Upper lobe of right lung (tissue), 1 donor: ENCODE results near the gene ZC3H8. TPM values are rescaled to one million over a fixed set of nuclear protein-coding genes. Genes with fewer than 3 reads are reported as not detected.

Source experiments
- ATAC-seq: fragments of 200-7000 bp; cut with Tn5 transposase; one replicate; pipeline ENCODE4 v1.9.1; 2020; ENCODE audit warnings: mild to moderate bottlenecking, moderate library complexity
- DNase-seq: peaks from one replicate; pipeline ENCODE4 v3.0.0-alpha.2; 2020
- H3K27ac ChIP-seq: fragments of 200-600 bp; one replicate; pipeline ENCODE4 v1.8.0; 2022
- H3K27me3 ChIP-seq: fragments of 200-600 bp; one replicate; pipeline ENCODE4 v1.8.0; 2022; ENCODE audit warnings: mild to moderate bottlenecking
- H3K36me3 ChIP-seq: fragments of 200-600 bp; one replicate; pipeline ENCODE4 v1.8.0; 2022
- H3K4me1 ChIP-seq: fragments of 200-600 bp; one replicate; pipeline ENCODE4 v1.8.0; 2022
- H3K4me3 ChIP-seq: fragments of 200-600 bp; one replicate; pipeline ENCODE4 v1.8.0; 2022; ENCODE audit warnings: mild to moderate bottlenecking
- H3K9me3 ChIP-seq: fragments of 200-600 bp; one replicate; pipeline ENCODE4 v1.8.0; 2022
- CTCF ChIP-seq: fragments of 200-600 bp; IDR thresholded peaks from one replicate; pipeline ENCODE4 v1.8.0; 2022; ENCODE audit warnings: antibody characterized with exemption
- intact Hi-C: fragments of 100-400 bp; cut with DNase I; formaldehyde crosslinking; loops from one replicate; pipeline ENCODE4 v1.11.0; 2022
- total RNA-seq: library from RNA; stranded (reverse); fragmentation: NEBNext Ultra II Directional; extraction: Animal tissue kit (Norgen Biotek cat#: 25700); gene quantifications from one replicate; pipeline ENCODE4 v1.2.1, GENCODE V29; 2021
- donor health status: DM: no; HTN: yes; CAD: no; lungs with severe emphysema.

ZC3H8 gene
- total RNA-seq, 1 donor from 2014 or later = 5.2 TPM

- H3K27ac ChIP-seq = no peak overlapping the region
- H3K4me1 ChIP-seq = peaks cover 11% of the 10 kb centered on the region
- intact Hi-C loops = no loop called here
- no peaks in the 10 kb centered on the region for H3K27me3 ChIP-seq
- H3K36me3 ChIP-seq = no peaks in the 10 kb centered on the region
- no peak for ATAC-seq
- TF ChIP-seq CTCF = no peak
- no peak for DNase-seq
- no peaks in the 10 kb centered on the region for H3K9me3 ChIP-seq
- H3K4me3 ChIP-seq = no peak overlapping the region
Observed at GRCh38 chr2:112256654-112257053, 1.8 kb upstream of the ZC3H8 start.

GRCh38 chr2:112255875-112256274, 1.0 kb upstream of the ZC3H8 start:
- Histone ChIP-seq H3K27me3 (no peaks in the 10 kb centered on the region), H3K4me1 (peaks cover 11% of the 10 kb centered on the region), H3K27ac (no peak overlapping the region), H3K4me3 (no peak overlapping the region), H3K9me3 (no peaks in the 10 kb centered on the region), H3K36me3 (no peaks in the 10 kb centered on the region)
- DNase-seq (no peak), ATAC-seq (no peak)
- TF ChIP-seq CTCF = no peak
- intact Hi-C loops = no loop called here

- ATAC-seq (no peak), DNase-seq (no peak)
- intact Hi-C loops = no loop called here
- Histone ChIP-seq H3K27me3 (no peaks in the 10 kb centered on the region), H3K4me3 (no peak overlapping the region), H3K4me1 (peaks cover 7% of the 10 kb centered on the region), H3K9me3 (no peaks in the 10 kb centered on the region), H3K27ac (no peak overlapping the region), H3K36me3 (no peaks in the 10 kb centered on the region)
- TF ChIP-seq CTCF = no peak
Observed at GRCh38 chr2:112253261-112253815, 1.5 kb downstream of the ZC3H8 start.

GRCh38 chr2:112251271-112251670, 3.6 kb downstream of the ZC3H8 start:
- intact Hi-C loops = no loop called here
- Histone ChIP-seq H3K4me1 (peaks cover 7% of the 10 kb centered on the region), H3K9me3 (no peaks in the 10 kb centered on the region), H3K27ac (no peak overlapping the region), H3K4me3 (no peak overlapping the region), H3K36me3 (peaks cover 14% of the 10 kb centered on the region), H3K27me3 (no peaks in the 10 kb centered on the region)
- no peak for ATAC-seq
- TF ChIP-seq CTCF = no peak
- no peak for DNase-seq

- no peak for DNase-seq
- ATAC-seq = no peak
- intact Hi-C loops = no loop called here
- Histone ChIP-seq H3K4me1 (no peaks in the 10 kb centered on the region), H3K27ac (no peak overlapping the region), H3K27me3 (no peaks in the 10 kb centered on the region), H3K4me3 (no peak overlapping the region), H3K36me3 (peaks cover 17% of the 10 kb centered on the region), H3K9me3 (no peaks in the 10 kb centered on the region)
- TF ChIP-seq CTCF = no peak
Observed at GRCh38 chr2:112244854-112245253, 10.0 kb downstream of the ZC3H8 start.

- H3K27ac ChIP-seq = no peak overlapping the region
- H3K36me3 ChIP-seq = peaks cover 17% of the 10 kb centered on the region
- intact Hi-C loops = no loop called here
- DNase-seq = no peak
- no peak for ATAC-seq
- H3K4me1 ChIP-seq = no peaks in the 10 kb centered on the region
- TF ChIP-seq CTCF = no peak
- H3K4me3 ChIP-seq = no peak overlapping the region
- H3K27me3 ChIP-seq = no peaks in the 10 kb centered on the region
- H3K9me3 ChIP-seq = no peaks in the 10 kb centered on the region
Observed at GRCh38 chr2:112243233-112243632, 11.6 kb downstream of the ZC3H8 start.
